CD14-positive monocyte (primary cell): ENCODE results near the gene TSBP1. TPM values are rescaled to one million over a fixed set of nuclear protein-coding genes. Genes with fewer than 3 reads are reported as not detected.

Experiments used
- DNase-seq, 3 donors: peaks; one replicate each; pipeline ENCODE4 v3.0.0-alpha.2; 2011 to 2022
- H2AFZ ChIP-seq: 2 replicates; pipeline ENCODE4 v1.6.0; 2012; ENCODE audit warnings: mild to moderate bottlenecking, low read depth, low read length, inconsistent platforms; ENCODE audit not compliant: insufficient read depth, poor library complexity, severe bottlenecking
- H3K27ac ChIP-seq, 2 donors: 1 replicate in 1 of 2; 2 replicates in 1 of 2; pipeline ENCODE4 v1.5.1; 2012 to 2013; ENCODE audit warnings: low read length in 2 of 2, control low read depth in 1 of 2, inconsistent platforms in 1 of 2, low read depth in 1 of 2, mild to moderate bottlenecking in 1 of 2
- H3K27me3 ChIP-seq, 2 donors: one replicate each; pipeline versions ENCODE4 v1.6.0 to v1.6.1; 2011 to 2013; ENCODE audit warnings: low read length in 2 of 2; ENCODE audit not compliant: control insufficient read depth in 2 of 2, insufficient read depth in 2 of 2
- H3K36me3 ChIP-seq, 2 donors: replicated peaks in 1 of 2; 1 replicate in 1 of 2; 2 replicates in 1 of 2; pipeline versions ENCODE4 v1.5.1 to v1.6.1; 2012 to 2013; ENCODE audit warnings: low read length in 2 of 2, control low read depth in 1 of 2, inconsistent platforms in 1 of 2, mild to moderate bottlenecking in 1 of 2; ENCODE audit not compliant: insufficient read depth in 2 of 2, control insufficient read depth in 1 of 2
- H3K4me1 ChIP-seq, 2 donors: 1 replicate in 1 of 2; 2 replicates in 1 of 2; pipeline versions ENCODE4 v1.5.1 to v1.6.1; 2012 to 2013; ENCODE audit warnings: low read length in 2 of 2, control low read depth in 1 of 2, inconsistent platforms in 1 of 2, mild to moderate bottlenecking in 1 of 2, moderate library complexity in 1 of 2; ENCODE audit not compliant: insufficient read depth in 2 of 2, control insufficient read depth in 1 of 2
- H3K4me2 ChIP-seq: replicated peaks from 2 replicates; pipeline ENCODE3; 2012; ENCODE audit warnings: low read length, moderate library complexity, mild to moderate bottlenecking; ENCODE audit not compliant: poor library complexity, severe bottlenecking; ENCODE audit errors: extremely low read depth
- H3K4me3 ChIP-seq, 3 experiments: fragments of 200-600 bp in 1 of 3; sonication (generic) in 1 of 3; replicated peaks in 1 of 3; 1 replicate in 2 of 3; 2 replicates in 1 of 3; pipeline ENCODE4 v1.5.1; 2011 to 2013; ENCODE audit warnings: low read length in 3 of 3, mild to moderate bottlenecking in 3 of 3, control low read depth in 2 of 3, low read depth in 2 of 3, inconsistent platforms in 1 of 3, moderate library complexity in 1 of 3
- H3K79me2 ChIP-seq: 2 replicates; pipeline ENCODE4 v1.6.0; 2012; ENCODE audit warnings: mild to moderate bottlenecking, control low read depth, inconsistent platforms, low read length, moderate library complexity; ENCODE audit not compliant: insufficient read depth
- H3K9ac ChIP-seq: 2 replicates; pipeline ENCODE4 v1.6.0; 2017; ENCODE audit warnings: low read length, mild to moderate bottlenecking; ENCODE audit not compliant: insufficient read depth, poor library complexity, severe bottlenecking
- H3K9me3 ChIP-seq, 2 donors: replicated peaks in 1 of 2; 1 replicate in 1 of 2; 2 replicates in 1 of 2; pipeline versions ENCODE4 v1.5.1 to v1.6.1; 2012 to 2013; ENCODE audit warnings: low read length in 2 of 2, control low read depth in 1 of 2; ENCODE audit not compliant: control insufficient read depth in 1 of 2, insufficient read depth in 1 of 2
- H4K20me1 ChIP-seq: 2 replicates; pipeline ENCODE4 v1.6.0; 2012; ENCODE audit warnings: mild to moderate bottlenecking, low read length, control low read depth, moderate library complexity; ENCODE audit not compliant: insufficient read depth
- H3K27ac Mint-ChIP-seq, 7 donors: one replicate each; pipeline ENCODE4 v1.8.0; 2020; ENCODE audit warnings: mild to moderate bottlenecking in 7 of 7, mixed read lengths in 7 of 7, moderate library complexity in 6 of 7, inconsistent platforms in 2 of 7
- H3K27me3 Mint-ChIP-seq, 3 donors: one replicate each; pipeline ENCODE4 v1.8.0; 2021 to 2022; ENCODE audit warnings: low read depth in 3 of 3, mild to moderate bottlenecking in 3 of 3, mixed read lengths in 3 of 3, moderate library complexity in 3 of 3, inconsistent platforms in 1 of 3
- H3K36me3 Mint-ChIP-seq, 2 donors: one replicate each; pipeline ENCODE4 v1.8.0; 2020; ENCODE audit warnings: mixed read lengths in 2 of 2, inconsistent platforms in 1 of 2, mild to moderate bottlenecking in 1 of 2
- H3K4me1 Mint-ChIP-seq: one replicate; pipeline ENCODE4 v1.8.0; 2020; ENCODE audit warnings: mild to moderate bottlenecking, mixed read lengths
- H3K4me3 Mint-ChIP-seq, 2 donors: one replicate each; pipeline ENCODE4 v1.8.0; 2020; ENCODE audit warnings: mild to moderate bottlenecking in 2 of 2, mixed read lengths in 2 of 2, moderate library complexity in 1 of 2
- H3K9me3 Mint-ChIP-seq, 7 donors: one replicate each; pipeline ENCODE4 v1.8.0; 2020 to 2022; ENCODE audit warnings: mixed read lengths in 7 of 7, mild to moderate bottlenecking in 6 of 7, moderate library complexity in 6 of 7, inconsistent platforms in 2 of 7
- CTCF ChIP-seq: fragments of 200-600 bp; IDR thresholded peaks from one replicate; pipeline ENCODE4 v1.8.0; 2022; ENCODE audit warnings: antibody characterized with exemption, mild to moderate bottlenecking
- WGBS: methylation state at CpG from one replicate; pipeline ENCODE4 v1.1.5; 2013; ENCODE audit warnings: missing lambda C conversion rate; ENCODE audit not compliant: insufficient coverage; 5-methylcytosine and 5-hydroxymethylcytosine counted together
- intact Hi-C, 2 donors: fragments of 100-400 bp; cut with micrococcal nuclease; formaldehyde crosslinking; loops; one replicate each; pipeline versions ENCODE4 v1.15.0 to v1.15.1; 2023
- polyA plus RNA-seq, 3 donors: library from polyadenylated mRNA; depleted of rRNA in 1 of 3; unstranded in 2 of 3; stranded (reverse) in 1 of 3; fragments of 300-500 nt in 2 of 3; fragments of >200 nt in 1 of 3; fragmentation: Illumina TruSeq in 2 of 3; gene quantifications; 1 replicate in 2 of 3; 2 replicates in 1 of 3; pipeline ENCODE4 v1.2.3, GENCODE V29; 2012 to 2021

The TSBP1 gene
- polyA plus RNA-seq, 3 donors = not detected

GRCh38 chr6:32318501-32318900 lies 53.2 kb downstream of the TSBP1 start:
- H3K27ac ChIP-seq = no peak overlapping the region
- intact Hi-C loops = no loop called here
- H3K4me2 ChIP-seq = no peak overlapping the region
- no peak overlapping the region for H2AFZ ChIP-seq
- no peak for TF ChIP-seq CTCF
- no peaks in the 10 kb centered on the region for H3K4me1 ChIP-seq
- Mint-ChIP-seq H3K4me1 (no peaks in the 10 kb centered on the region), H3K36me3 (no peaks in the 10 kb centered on the region), H3K4me3 (no peak overlapping the region), H3K27ac (no peak overlapping the region), H3K9me3 (no peaks in the 10 kb centered on the region), H3K27me3 (peaks cover 0 to 4% (median 2%) of the 10 kb centered on the region in 3 donors)
- no peaks in the 10 kb centered on the region for H3K79me2 ChIP-seq
- H3K36me3 ChIP-seq = no peaks in the 10 kb centered on the region
- H4K20me1 ChIP-seq = no peaks in the 10 kb centered on the region
- no peaks in the 10 kb centered on the region for H3K27me3 ChIP-seq
- no peak for DNase-seq
- H3K4me3 ChIP-seq = no peak overlapping the region
- H3K9ac ChIP-seq = no peak overlapping the region
- no peaks in the 10 kb centered on the region for H3K9me3 ChIP-seq

DNA sequence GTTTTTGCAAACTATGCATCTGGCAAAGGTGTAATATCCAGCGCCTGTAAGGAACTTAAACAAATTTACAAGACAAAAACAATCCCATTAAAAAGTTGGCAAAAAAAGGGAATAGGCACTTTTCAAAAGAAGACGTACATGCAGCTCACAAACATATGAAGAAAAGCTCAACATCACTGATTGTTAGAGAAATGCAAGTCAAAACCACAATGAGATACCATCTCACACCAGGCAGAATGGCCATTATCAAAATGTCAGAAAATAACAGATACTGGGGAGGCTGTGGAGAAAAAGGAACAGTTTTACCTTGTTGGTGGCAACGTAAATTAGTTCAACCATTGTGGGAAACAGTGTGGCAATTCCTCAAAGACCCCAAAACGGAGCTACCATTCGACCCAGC lies 54.2 kb downstream of the TSBP1 start:
- WGBS = 5% methylated on average over 3 of the region's 5 CpGs
- no peak overlapping the region for H2AFZ ChIP-seq
- H3K4me3 ChIP-seq = no peak overlapping the region
- H3K27me3 ChIP-seq = no peaks in the 10 kb centered on the region
- no peaks in the 10 kb centered on the region for H3K4me1 ChIP-seq
- H3K36me3 Mint-ChIP-seq = no peaks in the 10 kb centered on the region
- H3K9ac ChIP-seq = no peak overlapping the region
- no peaks in the 10 kb centered on the region for H3K4me1 Mint-ChIP-seq
- no peak overlapping the region for H3K27ac ChIP-seq
- no peak overlapping the region for H3K27ac Mint-ChIP-seq
- peak overlapping the region in 1 of 2 donors; percentile 24 for H3K4me3 Mint-ChIP-seq
- H3K4me2 ChIP-seq = no peak overlapping the region
- H3K79me2 ChIP-seq = no peaks in the 10 kb centered on the region
- no peaks in the 10 kb centered on the region for H4K20me1 ChIP-seq
- no peak for DNase-seq
- H3K36me3 ChIP-seq = no peaks in the 10 kb centered on the region
- H3K27me3 Mint-ChIP-seq = peaks cover 0 to 4% (median 2%) of the 10 kb centered on the region in 3 donors
- intact Hi-C loops = no loop called here
- TF ChIP-seq CTCF = no peak
- no peaks in the 10 kb centered on the region for H3K9me3 Mint-ChIP-seq
- no peaks in the 10 kb centered on the region for H3K9me3 ChIP-seq
